HCT116 (cell line): Measurements from ENCODE around the gene MARCHF3.

Experiments used
- CTCF ChIP-seq, 3 experiments: fragments of 200-600 bp in 1 of 3; sonication (generic) in 1 of 3; IDR thresholded peaks in 2 of 3; conservative IDR thresholded peaks in 1 of 3; 2 replicates each; pipeline ENCODE4 v1.5.1; 2012 to 2017; ENCODE audit warnings: low read depth in 2 of 3, low read length in 2 of 3, antibody characterized with exemption in 1 of 3, borderline replicate concordance in 1 of 3, control low read depth in 1 of 3, mild to moderate bottlenecking in 1 of 3, mixed read lengths in 1 of 3, mixed run types in 1 of 3, moderate library complexity in 1 of 3; ENCODE audit not compliant: insufficient read depth in 1 of 3
- EZH2 ChIP-seq: fragments of 200-600 bp; sonication (generic); IDR thresholded peaks from 2 replicates; pipeline ENCODE4 v1.6.1; 2017; ENCODE audit warnings: antibody characterized with exemption, mixed run types
- POLR2A ChIP-seq: IDR thresholded peaks from 2 replicates; pipeline ENCODE4 v1.7.0; 2011; ENCODE audit warnings: borderline replicate concordance; ENCODE audit not compliant: insufficient read depth, insufficient read length; ENCODE audit errors: extremely low read depth
- YY1 ChIP-seq: IDR thresholded peaks from 2 replicates; pipeline ENCODE4 v1.6.1; 2011; ENCODE audit warnings: low read length, low read depth, moderate library complexity, mild to moderate bottlenecking; ENCODE audit not compliant: insufficient replicate concordance; ENCODE audit errors: extremely low read depth

GRCh38 chr5:127077366-127077765, 47.0 kb upstream of the MARCHF3 start:
- TF ChIP-seq CTCF (IDR thresholded peaks at IDR 0.05 in 2 of 3, conservative IDR thresholded peaks at IDR 0.05 in 1 of 3; ENCODE audit: borderline replicate concordance in 1 of 3, insufficient read depth in 1 of 3, low read depth in 2 of 3, low read length in 2 of 3) (no peak), POLR2A (no peak), EZH2 (no peak), YY1 (no peak)
